RPMI7951 (cell line): ENCODE data around the gene CACNA1G. TPM values are rescaled to one million over a fixed set of nuclear protein-coding genes. Genes with fewer than 3 reads are reported as not detected.

Experiments used
- DNase-seq: peaks from one replicate; pipeline ENCODE4 v3.0.0-alpha.2; 2012; ENCODE audit warnings: low read depth
- total RNA-seq: library from RNA; depleted of rRNA; stranded (reverse); fragments of >200 nt; shearing (Covaris generic); gene quantifications from 2 replicates; pipeline ENCODE4 v1.2.3, GENCODE V29; 2014

The CACNA1G gene
- total RNA-seq, 1 experiment from 2014 or later: 0.12 TPM

- no peak for DNase-seq
Measured at GRCh38 chr17:50613007-50613992, 52.8 kb downstream of the CACNA1G start.

- DNase-seq: no peak
Measured at GRCh38 chr17:50614471-50615051, 54.0 kb downstream of the CACNA1G start.

GRCh38 chr17:50615828-50616227 is 55.3 kb downstream of the CACNA1G start:
- DNase-seq: no peak

DNA sequence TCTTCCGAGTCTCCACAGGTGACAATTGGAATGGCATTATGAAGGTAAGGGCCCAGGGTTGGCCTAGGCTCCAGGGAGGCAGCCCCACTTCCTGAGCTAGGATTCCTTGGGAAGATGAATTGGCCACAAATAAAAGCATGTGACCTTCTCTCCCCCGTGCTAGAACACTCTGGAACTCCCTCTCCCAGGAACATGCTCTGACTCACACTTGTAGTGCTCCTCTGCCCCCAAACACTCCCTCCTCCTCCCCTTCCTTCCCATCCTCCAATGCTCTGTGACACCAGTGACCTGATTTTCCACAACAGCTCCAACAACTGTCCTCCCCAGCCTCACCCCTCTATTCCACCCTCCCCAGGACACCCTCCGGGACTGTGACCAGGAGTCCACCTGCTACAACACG is 57.8 kb downstream of the CACNA1G start:
- peak; percentile 38 for DNase-seq

DNA sequence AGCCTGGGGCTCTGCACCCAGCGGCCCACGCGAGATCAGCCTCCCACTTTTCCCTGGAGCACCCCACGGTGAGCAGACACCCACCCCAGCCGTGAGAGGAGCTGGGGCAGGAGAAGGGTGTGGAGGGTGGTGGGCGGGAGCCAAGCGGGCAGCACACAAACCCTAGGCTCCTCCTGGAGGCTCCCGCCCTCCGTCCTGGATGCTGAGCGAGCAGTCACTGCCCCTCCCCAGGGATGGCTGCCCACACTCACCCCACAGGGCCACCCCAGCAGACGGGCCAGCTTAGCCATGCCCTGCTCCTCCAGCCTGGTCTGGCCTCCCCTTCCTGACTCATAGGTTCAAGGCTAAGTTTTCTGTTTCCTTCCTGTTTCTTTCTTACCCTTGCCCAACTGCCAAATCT is 58.4 kb downstream of the CACNA1G start:
- no peak for DNase-seq

DNA sequence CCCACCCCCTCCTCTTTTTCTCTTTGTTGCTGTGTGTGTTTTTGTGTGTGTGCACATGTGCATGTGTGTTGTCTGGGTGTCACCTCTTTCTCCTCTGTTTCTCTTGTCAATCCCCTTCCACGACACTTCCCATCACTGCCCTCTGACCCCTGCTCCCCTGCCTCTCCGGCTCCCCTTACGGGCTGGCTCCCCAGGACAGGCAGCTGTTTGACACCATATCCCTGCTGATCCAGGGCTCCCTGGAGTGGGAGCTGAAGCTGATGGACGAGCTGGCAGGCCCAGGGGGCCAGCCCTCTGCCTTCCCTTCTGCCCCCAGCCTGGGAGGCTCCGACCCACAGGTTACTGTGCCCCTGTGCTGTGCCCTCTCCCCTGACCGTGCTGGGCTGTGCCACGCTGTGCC is 59.0 kb downstream of the CACNA1G start:
- no peak for DNase-seq

GRCh38 chr17:50620237-50620636 is 59.7 kb downstream of the CACNA1G start:
- DNase-seq: no peak

GRCh38 chr17:50620858-50621257 is 60.3 kb downstream of the CACNA1G start:
- no peak for DNase-seq

DNA sequence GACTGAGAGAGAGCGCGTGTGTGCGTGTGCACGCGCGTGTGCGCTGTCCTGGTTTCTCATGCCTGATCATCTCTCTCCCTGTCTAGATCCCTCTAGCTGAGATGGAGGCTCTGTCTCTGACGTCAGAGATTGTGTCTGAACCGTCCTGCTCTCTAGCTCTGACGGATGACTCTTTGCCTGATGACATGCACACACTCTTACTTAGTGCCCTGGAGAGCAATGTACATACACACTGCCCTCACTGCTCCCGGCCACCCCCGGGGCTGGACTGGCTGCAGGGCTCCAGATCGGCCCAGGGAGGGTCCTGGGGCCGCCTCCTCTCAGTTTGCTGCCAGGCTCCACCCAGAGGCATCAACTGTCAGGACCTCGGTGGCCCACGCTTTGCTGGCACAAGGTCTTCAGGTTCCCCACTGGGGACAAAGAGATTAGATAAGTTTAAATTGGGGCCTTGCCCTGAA is 61.1 kb downstream of the CACNA1G start:
- DNase-seq: no peak

DNA sequence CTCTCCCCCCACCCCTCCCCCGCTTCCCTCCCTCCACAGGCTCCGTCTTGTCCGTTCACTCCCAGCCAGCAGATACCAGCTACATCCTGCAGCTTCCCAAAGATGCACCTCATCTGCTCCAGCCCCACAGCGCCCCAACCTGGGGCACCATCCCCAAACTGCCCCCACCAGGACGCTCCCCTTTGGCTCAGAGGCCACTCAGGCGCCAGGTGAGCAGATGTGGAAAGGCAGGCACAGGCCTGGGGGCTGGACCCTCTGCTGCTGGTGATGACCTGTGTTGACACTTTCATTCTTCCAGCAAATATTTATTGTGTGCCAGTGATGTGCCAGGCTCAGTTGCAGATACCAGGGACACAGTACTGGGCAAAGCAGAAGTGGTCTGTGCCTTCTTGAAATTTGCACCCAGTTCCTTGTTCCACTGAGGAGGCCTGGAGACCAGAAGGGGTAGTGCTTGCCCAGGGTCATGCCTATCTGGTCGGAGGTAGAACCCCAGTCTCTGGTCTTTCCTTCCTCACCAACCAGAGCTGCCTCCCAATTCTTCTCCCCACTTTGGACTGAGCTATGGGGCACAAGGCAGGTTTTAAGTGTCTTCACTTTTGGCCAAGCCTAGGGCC is 63.9 kb downstream of the CACNA1G start:
- DNase-seq: no peak

GRCh38 chr17:50625032-50625871 is 64.7 kb downstream of the CACNA1G start:
- DNase-seq: no peak

GRCh38 chr17:50626037-50626574 is 65.6 kb downstream of the CACNA1G start:
- peak; percentile 60 for DNase-seq

GRCh38 chr17:50627036-50627781 is 66.7 kb downstream of the CACNA1G start:
- DNase-seq: no peak

DNA sequence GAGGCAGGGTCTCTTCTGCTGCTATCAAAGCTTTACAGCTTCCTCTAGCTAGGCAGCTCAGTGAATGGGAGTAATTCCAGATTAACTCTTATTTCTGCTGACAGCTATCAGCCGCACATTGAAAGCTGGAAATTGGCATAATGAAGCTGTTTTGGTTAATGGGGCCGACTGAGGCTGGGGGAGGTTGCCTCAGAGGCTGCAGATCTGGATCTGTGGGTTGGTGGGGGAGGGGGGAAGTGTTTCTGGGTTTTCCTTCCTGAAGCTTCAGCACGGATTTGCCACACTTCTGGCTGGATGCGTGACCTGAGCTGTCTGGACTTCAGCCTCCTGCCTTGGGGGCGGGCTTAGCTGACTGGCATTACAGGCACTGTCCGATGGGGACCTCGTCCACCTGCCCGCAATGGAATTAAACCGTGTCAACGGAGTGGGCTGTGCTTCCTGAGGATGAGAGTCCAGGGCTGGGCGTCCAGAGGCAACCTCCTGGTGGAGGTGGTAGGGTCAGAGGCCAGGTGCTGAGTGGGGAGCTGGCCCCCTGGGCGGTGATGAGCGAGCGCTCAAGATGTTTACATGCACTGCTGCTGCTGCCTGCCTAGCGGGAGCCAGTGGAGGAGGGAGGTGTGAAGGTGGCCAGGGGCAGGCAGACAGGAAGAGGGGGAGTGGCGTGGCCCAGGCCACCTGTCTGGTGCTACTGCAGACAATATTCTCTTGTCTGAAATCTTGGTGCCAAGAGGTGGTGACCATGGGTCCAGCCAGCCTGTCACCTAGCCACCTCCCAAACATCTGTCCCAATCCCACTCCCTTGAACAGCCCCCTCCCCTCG is 67.5 kb downstream of the CACNA1G start:
- no peak for DNase-seq

- DNase-seq: no peak
Measured at GRCh38 chr17:50629902-50630301, 69.4 kb downstream of the CACNA1G start.

DNA sequence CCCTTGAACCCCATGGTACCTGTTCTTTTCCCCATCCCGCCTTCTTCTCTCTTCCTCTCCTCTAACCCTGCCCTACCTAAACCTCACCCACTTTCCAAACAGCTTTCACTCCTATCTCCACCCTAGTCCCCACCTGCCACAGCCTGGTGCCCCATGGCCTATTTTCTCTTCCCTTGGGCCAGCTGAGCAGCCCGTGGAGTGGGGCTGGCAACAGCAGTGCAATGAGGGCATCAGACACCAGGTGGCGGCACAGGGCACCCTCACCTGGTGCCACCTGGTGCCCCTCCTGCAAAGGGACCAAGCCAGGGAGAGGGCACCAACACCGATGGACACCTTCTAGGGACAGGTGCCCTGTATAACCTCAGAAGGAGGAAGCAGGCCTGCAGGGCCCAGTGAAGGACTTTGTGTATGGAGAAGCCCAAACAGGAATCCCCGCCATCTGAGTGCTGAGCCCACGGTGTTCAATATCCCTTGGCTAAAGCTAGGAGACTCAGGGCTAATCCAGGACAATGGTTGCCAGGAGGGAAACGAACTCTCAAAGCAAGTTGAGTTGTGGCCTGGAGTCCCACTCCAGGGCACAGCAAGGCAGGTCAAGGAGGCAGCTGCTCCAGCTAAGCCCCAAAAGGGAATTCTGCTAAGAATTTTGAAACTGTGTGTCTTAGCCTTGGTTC is 70.1 kb downstream of the CACNA1G start:
- no peak for DNase-seq

DNA sequence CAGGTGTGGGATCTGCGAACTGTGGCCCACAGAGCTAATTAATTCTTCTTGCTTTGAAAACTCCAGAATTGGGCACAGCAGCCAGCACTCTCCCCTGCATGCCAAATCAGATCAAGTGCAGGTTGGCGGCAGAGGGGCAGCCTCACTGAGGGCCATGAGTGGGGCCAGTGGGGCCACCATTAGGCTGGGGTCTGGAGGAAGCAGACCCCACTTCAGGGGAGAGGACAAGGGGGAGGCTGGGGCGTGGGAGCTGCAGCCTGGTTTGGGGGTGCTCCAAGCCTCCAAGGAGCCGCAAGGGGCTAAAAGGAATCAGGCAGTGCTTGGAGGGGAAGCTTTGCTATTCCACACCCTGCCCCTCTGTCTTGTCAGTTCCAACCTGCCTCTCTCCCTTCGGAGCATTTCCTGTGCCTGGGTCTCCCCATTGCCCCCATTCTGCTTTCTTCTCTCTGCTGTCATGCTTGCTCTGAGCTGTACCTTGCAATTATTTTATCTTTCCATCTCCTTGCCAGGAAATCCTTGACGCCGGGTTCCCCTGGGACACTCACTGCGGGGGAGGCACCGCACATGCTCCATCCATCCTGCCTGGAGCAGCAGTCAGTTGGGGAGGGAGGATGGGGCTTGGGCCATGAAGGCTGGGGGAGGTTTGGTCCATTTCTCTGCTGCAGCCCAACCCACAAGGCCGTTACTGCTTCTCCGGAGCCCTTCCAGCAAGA is 70.8 kb downstream of the CACNA1G start:
- DNase-seq: peak; percentile 57

DNA sequence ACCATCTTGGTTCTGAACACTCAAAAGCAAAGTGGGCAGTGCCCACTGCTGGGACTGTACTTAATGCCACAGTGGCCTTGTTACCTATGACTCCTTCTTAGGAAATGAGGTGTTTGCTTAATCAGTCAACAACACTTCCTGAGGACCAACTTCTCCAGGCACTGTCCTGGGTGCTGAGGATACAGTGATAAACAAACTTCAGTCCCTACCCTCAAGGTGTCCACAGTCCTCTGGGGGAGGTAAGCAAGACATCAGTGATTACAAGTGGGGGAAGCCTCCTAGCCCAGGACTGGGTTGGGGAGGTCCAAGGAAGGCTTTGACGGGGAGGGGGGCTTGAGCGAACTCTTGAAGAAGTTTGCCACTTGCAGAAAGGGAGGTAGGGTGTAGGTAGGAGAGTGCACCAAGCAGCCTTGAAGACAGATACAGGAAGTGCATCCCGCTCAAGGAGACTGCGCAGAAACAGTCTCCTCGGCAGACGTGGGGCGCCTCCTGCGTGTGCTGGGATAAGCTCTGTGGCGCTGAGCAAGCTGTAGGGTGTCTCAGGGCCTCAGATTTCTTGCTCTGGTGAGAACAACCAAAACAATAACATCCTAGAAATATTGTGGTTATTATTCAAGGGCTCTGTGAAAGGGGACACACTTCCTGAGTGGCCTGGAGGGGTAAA is 71.5 kb downstream of the CACNA1G start:
- no peak for DNase-seq
